Epidermal melanocyte (primary cell): ENCODE measurements around the gene GAPVD1.
"Not testable (repeated sequence)": the region's sequence is repeated elsewhere in the genome, so short reads cannot be mapped to it uniquely, and the experiment has no call there.

Experiments
- DNase-seq: peaks from one replicate; pipeline ENCODE4 v3.0.0; 2011; ENCODE audit warnings: low spot score; ENCODE audit not compliant: insufficient read length

GAPVD1 gene

DNA sequence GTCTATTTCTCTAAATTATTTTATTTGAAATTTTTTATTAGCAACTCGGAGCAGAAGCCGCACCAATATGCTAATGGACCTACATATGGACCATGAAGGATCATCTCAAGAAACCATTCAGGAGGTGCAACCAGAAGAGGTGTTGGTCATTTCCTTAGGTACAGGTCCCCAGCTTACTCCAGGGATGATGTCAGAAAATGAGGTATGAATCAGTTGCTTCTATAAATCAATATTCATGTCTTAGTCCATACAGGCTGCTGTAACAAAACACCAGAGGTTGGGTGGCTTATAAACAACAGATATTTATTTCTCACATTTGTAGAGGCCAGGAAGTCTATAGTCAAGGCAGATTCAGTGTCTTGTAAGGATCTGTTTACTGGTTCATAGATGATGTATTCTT, 50.8 kb downstream of the GAPVD1 start:
- no peak for DNase-seq

DNA sequence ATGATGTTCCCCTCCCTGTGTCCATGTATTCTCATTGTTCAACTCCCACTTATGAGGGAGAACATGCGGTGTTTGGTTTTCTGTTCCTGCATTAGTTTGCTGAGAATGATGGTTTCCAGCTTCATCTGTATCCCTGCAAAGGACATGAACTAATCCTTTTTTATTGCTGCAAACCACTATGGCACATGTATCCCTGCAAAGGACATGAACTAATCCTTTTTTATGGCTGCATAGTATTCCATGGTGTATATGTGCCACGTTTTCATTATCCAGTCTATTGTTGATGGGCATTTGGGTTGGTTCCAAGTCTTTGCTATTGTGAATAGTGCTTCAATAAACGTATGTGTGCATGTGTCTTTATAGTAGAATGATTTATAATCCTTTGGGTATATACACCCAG, 54.7 kb downstream of the GAPVD1 start:
- not testable (repeated sequence) for DNase-seq

DNA sequence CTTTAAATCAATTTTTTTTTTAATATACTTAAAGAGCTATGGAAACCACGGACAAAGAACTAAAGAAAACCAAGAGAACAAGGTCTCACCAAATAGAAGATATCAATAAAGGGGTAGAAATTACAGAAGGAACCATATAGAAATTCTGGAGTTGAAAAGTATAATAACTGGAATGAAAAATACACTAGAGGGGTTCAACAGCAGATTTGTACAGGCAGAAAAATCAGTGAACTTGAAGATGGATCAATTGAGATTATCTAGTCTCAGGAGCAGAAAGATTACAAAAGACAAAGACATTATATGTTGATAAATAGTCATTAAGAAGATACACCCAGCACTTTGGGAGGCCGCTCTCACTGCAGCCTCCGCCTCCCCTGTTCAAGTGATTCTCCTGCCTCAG, 56.1 kb downstream of the GAPVD1 start:
- DNase-seq, result no peak

DNA sequence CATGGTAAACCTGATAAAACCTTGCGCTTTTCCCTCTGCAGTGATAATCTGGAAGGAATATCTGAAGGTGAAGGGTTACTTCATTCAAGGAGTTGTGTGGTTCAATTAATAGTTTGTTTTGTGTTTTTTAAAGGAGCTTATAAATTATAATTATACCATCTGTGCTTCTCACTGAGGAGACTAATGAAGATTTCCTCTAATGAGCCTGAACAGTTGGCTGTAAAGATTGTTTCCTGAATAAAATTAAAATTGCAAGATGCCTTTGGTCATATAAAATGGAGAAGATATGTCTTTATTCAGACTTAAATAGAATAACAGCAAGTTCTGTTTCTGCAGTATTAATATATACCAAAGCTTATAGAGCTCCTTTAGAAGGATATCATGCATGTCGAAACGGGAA, 59.9 kb downstream of the GAPVD1 start:
- DNase-seq, result no peak

DNA sequence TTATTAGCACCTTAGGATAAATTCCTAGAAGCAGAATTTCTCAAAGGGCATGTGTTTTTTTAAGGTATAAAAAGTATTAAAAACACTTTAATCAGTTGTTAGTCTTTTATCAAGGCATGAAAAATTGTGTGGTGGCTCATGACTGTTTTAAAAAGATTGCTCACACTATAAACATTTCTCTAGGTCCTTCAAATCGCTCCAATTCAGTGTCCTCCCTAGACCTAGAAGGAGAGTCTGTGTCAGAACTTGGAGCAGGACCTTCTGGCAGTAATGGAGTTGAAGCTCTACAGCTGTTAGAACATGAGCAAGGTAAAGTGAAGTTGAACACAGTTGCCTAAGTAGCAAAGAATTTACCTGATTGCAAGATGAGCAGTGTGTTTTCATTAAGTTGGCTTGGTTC, 62.0 kb downstream of the GAPVD1 start:
- no peak for DNase-seq

DNA sequence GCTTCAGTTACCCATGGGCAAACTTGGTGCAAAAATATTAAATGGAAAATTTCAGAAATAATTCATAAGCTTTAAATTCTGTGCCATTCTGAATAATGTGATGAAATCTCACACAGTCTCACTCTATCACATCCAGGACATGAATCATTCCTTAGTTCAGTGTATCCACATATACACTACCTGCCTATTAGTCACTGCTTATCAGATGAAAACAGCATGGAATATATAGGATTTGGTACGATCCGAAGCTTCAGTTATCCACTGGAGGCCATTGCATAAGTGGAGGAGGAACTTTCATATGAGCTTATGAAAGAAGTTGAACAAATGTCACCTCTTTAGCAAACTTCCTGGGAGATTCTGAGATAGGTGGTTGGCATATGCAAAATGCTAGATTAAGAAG, 64.2 kb downstream of the GAPVD1 start:
- no peak for DNase-seq

DNA sequence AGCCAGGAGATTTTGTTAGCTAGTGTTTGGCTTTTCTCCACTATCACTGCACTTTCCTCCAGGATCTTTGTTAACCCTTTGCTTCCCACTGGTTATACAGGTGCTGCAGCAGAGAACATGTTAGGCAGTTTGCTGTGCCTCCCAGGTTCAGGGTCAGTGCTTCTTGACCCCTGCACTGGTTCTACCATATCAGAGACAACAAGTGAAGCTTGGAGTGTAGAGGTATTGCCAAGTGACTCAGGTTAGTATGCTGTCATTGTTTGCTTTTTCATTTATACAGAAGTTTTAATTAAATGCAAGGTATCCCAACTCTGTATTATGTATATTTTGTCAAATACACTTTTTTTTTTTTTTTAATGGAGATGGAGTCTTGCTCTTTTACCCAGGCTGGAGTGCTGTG, 68.4 kb downstream of the GAPVD1 start:
- DNase-seq, result no peak

DNA sequence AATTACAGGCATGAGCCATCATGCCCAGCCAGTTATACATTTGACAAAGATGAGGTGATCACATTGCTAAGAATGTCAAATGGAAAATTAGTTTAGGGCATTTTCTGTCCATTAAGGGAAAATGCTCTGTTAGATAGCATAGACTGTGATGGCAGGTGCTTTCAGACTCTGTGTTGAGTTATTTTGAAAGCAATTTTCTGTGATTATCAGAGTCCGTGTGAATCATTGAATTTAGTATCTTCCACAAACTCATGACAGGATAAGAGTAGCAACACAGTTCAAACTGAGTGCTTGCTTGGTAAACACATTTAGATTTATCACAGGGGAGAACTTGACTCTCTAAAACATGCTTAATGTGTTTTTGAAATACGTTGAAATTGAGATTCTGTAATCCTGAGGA, 69.0 kb downstream of the GAPVD1 start:
- no peak for DNase-seq

DNA sequence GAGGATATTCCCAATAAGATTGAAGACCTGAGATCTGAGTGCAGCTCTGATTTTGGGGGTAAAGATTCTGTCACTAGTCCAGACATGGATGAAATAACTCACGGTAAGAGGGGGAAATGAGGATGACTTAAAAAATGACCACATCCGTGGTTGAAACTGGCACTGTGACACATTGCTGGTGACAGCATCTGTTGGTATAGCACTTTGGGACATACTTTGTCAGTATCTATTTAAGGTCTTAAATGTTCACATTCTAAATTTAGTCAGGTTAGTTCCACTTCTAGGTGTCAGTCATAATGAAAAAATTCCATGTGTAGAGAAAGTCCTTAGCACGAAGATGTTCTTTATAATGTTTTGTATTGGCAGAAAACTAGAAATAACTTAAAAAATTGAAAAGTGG, 70.9 kb downstream of the GAPVD1 start:
- DNase-seq, result no peak

DNA sequence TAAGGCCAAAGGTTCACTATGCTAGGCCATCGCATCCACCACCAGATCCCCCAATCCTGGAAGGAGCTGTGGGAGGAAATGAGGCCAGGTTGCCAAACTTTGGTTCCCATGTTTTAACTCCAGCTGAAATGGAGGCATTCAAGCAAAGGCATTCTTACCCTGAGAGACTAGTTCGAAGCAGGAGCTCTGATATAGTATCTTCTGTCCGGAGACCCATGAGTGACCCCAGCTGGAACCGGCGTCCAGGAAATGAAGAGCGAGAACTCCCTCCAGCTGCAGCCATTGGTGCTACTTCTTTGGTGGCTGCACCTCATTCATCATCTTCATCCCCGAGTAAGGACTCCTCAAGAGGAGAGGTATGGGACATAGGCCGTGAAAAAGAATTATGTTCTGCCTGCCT, 75.6 kb downstream of the GAPVD1 start:
- no peak for DNase-seq

DNA sequence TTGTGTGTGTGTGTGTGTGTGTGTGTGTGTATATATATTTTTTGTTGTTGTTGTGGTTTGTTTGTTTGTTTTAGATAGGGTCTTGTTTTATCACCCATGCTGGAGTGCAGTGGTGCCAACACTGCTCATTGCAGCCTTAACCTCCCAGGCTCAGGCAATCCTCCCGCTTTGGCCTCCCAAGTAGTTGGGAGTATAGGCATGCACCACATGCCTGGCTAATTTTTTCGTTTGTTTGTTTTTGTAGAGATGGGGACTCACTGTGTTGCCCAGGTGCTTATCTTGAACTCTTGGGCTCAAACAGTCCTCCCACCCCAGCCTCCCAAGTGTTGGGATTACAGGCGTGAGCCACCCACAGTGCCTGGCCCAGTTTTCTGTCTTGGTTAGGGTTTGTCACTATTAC, 77.3 kb downstream of the GAPVD1 start:
- DNase-seq, result no peak

DNA sequence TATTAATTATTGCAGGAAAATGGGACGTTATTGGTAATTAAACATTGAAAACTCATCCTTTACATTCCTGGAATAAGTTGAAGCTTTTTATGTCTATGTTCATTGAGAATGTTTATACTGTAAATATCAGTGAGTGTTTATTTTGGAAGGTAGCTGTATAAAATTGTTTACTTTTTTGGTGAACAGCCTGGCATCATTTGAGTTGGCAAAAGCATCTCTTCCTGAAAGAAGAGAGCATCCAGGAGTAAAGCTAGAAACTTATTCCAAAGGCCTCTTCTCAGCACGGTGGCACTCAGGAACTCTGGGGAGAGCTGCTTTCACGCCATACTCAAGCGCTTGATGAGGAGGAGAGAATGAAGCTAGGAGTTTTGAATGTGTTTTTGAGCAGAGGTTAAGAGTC, 79.9 kb downstream of the GAPVD1 start:
- no peak for DNase-seq

DNA sequence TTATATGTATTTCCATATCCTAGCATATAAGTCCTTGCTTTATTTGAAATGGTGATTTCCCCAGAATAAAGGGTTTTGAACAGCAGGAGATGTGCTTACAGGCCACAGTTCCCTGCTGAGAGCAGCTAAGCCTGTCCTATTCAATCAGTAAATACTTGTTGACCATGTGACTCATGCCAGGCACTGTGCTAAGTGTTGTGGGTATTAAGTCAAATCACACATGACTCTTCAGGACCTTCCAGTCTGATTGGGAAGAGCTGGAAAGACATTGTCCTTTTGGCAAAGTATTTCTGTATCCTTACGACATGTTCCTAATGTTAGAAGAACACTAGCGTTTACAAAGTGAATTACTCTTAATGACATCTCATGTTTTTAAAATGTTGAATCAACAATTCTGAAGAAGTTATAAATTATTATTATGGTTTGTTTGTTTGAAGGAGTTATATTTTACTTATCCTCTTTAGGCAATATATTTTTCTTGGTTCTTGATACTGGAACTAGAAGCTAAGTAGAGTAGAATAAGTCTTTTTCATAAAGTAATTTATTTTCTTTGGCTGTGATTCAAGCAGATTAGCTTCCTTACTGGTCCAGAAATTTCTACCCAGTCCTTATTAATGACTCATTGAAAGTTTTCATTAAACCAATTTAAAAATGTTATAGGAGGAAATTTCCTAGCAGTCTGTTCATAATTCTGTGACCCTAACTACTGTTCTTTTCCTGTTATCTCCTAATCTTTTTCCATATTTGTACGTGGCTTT, 82.1 kb downstream of the GAPVD1 start:
- DNase-seq, result no peak

DNA sequence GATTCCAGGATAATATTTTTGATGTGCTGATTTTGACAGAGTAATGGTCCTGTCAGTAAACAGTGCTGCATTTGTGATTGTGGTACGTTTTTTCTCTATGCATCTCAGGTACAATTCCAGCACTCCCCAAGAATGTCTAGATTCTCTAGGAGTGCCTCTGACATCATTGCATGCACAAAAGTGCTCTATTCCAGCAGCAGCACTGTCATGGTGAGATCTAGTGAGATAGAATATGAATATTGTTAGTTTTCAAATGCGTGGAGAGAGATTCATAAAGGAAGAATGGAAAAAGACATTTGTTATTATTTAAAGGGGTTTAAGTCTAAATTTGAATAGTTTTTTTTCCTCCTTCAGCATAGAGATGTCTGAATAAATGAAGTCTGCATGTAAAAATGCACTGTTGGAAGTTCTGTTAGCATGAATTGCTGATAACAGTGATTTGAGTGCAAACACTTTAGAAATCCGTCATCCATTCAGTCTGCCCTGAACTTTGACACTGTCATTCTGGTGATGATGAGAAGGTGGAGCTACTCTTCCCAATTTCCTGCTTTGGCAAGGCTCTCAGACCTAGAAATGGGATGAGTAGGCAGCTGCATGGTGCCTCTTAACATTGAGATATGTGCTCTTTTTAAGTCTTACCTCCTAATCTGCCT, 84.6 kb downstream of the GAPVD1 start:
- DNase-seq, result no peak

DNA sequence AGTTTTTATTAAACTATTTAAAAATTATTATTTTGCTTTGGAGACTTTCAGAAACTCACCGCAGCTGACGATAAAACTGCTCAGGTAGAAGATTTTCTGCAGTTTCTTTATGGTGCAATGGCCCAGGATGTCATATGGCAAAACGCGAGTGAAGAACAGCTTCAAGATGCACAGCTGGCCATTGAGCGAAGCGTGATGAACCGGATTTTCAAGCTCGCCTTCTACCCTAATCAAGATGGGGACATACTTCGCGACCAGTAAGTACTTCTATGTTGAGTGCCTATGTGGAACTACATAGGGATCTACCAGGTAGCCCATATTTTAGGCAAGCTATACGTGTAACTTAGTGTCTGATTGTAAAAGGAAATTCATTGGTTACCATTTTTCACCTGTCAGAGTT, 94.0 kb downstream of the GAPVD1 start:
- DNase-seq, result no peak

DNA sequence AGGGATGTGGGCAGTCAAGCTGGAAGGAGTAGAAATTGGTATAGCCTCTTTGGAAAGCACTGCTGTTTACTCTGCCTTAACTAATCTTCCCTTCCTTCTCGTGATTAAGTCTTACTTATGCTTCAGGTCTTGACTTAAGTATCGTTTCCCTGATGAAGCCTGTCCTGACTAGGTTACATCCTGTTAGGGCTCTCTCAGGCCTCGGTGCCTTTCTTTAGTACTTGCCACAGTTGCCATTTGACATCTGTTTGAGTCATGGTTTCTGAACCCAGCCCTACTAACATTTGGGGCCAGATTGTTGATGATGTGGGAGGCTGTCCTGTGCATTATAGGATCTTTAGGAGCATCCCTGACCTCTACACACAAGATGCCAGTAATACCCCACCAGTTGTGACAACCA, 94.4 kb downstream of the GAPVD1 start:
- DNase-seq, result no peak

DNA sequence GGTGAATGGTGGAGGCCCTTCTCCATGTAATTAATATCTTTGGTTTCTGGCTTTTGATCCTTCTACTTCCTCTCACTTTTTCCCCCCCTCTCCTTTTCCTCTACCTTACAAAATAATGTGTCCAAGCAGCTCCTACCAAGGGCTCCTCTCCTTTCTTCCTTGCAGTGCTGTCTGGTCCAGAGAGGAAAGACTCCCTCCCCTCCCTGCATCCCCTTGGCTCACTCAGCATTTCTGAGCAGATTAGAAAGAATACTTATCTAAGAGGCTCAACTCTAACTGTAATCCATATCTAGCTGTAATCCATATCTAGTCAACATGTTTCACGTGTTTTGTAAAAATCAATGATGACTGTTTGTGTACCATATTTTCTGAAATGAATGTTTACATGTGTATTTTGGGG, 97.4 kb downstream of the GAPVD1 start:
- DNase-seq, result no peak

DNA sequence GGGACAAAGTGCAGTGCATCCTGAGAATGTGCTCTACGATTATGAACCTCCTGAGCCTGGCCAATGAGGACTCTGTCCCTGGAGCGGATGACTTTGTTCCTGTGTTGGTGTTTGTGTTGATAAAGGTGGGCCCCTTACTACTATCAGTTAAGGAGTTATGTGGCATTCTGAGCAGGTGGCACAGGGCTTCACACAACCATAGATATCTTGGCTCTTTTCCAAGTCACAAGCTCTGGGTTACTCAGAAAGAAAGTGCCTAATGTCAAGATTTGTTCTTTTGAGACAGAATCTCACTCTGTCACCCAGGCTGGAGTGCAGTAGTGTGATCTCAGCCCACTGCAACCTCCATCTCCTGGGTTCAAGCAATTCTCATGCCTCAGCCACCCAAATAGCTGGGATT, 99.0 kb downstream of the GAPVD1 start:
- DNase-seq, result no peak

DNA sequence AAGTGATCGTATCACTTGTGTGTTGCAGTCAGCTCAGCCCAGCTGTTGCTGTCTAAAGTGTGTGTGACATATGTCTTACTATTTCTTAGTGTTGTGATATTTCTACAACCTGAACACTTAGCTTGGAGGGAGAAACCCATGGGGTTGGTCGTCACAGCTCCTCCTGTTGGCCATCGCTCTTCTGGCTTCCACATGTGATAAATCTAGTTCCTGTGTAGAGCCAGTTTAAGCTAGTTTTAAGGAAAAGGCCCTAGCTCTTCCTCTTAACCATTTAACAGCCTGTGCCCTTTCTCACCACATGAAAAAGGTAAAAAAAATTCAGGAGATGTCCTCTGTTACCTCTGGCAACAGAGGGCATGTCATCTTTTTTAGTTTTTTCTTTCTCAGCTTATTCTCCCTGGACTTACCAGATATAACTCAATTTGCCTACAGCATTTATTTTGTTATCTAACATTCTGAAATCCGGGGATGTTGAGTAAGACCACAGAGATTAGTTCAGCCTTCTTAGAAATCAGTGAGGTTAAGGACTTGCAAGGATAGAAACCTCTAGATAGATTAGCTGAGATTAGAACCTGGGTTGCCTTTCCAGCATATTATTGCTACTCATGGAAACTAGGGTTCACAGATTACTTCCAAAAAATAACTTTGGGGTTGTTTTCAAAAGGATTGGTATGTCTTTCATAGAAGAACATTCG, 100.4 kb downstream of the GAPVD1 start:
- DNase-seq, result no peak

DNA sequence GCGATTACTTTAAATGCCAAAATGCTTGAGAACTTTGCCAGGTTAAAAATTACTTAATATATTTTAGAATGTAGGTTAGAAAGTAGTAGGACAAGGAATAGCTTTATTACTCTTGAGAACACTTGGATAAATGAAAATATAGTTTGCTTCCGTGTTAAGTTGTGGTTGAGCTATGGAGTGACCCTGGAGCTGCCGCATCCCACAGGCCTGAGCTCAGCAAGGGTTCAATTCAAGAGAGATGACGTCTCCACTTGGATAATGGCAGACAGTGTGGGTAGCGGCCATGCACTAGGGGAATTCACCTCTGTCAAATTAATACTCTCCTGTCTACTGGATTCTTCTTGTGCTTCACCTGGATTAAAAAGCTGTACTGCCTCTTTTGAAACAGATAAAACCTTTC, 105.0 kb downstream of the GAPVD1 start:
- no peak for DNase-seq

DNA sequence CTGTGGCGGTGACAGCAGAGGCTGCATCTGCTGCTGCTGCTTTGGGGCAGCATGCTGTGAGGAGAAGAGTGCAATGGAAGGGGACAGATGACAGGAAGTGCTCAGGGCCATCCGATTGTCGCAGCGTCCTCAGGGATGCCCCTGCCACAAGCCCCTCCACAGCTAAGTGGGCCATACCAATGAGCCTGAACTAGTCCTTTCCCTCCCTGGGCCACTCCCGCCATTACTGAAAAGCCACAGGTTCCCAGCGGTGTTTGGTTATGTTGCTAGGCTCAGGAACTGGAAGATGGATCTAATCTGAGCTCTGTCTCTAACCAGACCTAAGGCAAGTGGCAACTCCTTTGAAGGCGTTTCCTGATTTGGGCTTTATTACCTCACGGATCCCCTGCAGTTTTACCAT, 109.2 kb downstream of the GAPVD1 start:
- no peak for DNase-seq

DNA sequence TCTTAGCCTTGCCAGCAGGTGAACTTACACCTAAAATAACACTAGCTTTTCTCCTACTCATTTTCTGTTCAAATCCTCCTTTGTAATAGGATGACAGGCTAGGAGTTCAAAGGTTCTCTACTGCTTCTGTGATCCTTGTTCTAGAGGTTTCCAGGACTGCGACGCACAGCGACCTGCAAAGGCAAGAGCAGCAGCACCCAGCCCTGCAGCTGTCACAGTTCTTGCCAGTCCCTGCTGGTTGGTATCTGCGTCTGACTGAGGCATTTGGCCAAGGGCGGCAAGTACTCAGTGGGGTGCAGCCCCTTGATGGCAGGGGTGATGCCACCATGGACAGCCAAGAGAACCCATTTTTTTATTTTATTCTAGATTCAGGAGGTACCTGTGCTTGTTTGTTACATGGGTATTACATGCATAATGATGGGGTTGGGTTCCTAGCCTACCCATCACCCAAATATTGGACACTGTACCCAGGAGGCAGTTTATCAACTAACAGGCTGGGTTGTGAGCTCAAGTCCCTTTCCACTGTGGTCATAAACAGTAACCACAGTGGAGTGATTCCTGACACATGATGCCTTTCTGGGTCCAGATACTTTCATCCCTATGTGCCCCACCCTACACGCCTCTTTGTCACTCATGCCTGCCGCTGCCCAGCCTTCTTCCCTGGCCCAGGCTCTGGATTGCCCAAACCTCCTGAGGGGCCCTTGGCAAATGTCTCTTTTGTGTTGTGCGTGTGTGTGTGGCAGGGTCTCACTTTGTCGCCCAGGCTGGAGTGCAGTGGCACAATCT, 111.0 kb downstream of the GAPVD1 start:
- no peak for DNase-seq
